GM19438 (cell line): Measurements from ENCODE around the gene CYP4A22.
A peak's percentile ranks its signal among the peaks of the same experiment; 100 is the strongest.
"Not testable (repeated sequence)": the region's sequence is repeated elsewhere in the genome, so short reads cannot be mapped to it uniquely, and the experiment has no call there.

ENCODE experiments used
- ATAC-seq: cut with Tn5 transposase; IDR thresholded peaks from one replicate; pipeline ENCODE4 v1.9.1; 2021; ENCODE audit warnings: low read depth; ENCODE audit not compliant: unreplicated experiment

The CYP4A22 gene

GRCh38 chr1:47147047-47147785 lies 10.0 kb downstream of the CYP4A22 start:
- no peak for ATAC-seq

- ATAC-seq, result not testable (repeated sequence)
Observed at GRCh38 chr1:47149162-47149561, 11.9 kb downstream of the CYP4A22 start.

- ATAC-seq, result not testable (repeated sequence)
Observed at GRCh38 chr1:47156457-47156856, 19.2 kb downstream of the CYP4A22 start.

DNA sequence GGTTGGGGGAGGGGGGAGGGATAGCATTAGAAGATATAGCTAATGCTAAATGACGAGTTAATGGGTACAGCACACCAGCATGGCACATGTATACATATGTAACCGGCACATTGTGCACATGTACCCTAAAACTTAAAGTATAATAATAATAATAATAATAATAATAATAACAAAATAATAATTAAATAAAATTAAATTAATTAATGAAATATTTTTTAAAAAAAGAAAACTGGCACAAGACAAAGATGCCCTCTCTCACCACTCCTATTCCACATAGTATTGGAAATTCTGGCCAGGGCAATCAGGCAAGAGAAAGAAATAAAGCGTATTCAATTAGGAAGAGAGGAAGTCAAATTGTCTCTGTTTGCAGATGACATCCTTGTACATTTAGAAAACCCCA lies 20.7 kb downstream of the CYP4A22 start:
- ATAC-seq, result not testable (repeated sequence)

GRCh38 chr1:47160716-47161115 lies 23.5 kb downstream of the CYP4A22 start:
- no peak for ATAC-seq

DNA sequence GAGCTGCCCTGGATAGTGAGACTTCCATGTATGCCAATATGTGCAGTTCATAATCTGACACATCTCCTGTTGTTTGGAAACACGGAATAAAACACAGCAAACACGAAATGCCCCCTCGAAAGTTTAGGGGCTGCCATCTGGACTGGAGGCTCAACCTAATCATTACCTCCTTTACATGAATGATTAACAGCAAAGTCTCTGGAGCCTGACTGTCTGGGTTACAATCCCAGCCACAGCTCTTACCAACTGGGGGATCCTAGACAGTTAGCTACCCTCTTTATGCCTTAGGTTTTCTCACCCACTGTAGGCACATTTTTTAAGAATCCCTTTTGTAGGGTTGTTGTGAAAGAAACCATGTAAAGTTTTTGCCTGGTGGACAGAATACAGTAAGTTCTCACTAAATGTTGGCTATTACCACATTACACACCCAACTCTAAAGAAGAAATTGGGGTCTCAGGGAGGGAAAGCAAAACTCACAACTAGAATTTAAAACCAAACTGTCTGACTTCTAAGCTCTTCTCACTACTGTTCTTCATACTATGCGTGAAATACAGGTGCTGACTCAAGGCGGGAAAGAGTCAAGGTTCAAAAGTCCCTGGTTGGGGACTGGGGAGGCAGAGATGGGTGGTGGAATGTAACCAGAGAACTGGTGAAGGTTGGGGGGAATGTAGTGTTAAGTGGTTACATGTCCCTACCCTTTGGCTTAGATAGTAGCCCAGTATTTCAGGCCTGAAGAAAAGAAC lies 24.2 kb downstream of the CYP4A22 start:
- ATAC-seq, result peak; percentile 92

DNA sequence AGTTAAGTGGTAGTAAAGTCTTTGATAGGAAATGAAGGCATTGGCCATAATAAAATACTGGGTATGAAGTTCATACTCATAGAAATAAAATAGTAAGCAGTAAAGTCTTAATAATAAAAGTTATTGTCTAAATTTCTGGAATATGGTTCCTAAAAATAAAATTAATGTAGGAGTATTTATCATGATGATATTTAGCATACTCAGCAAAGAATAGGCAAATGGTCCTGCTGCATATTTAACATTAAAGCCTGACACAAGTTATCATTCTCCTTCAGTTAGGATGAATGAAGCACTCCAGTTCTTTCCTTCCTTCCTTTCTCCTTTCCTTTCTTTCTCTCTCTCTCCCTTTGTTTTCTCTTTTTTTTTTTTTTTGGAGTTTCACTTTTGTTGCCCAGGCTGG lies 27.3 kb downstream of the CYP4A22 start:
- ATAC-seq, result no peak

DNA sequence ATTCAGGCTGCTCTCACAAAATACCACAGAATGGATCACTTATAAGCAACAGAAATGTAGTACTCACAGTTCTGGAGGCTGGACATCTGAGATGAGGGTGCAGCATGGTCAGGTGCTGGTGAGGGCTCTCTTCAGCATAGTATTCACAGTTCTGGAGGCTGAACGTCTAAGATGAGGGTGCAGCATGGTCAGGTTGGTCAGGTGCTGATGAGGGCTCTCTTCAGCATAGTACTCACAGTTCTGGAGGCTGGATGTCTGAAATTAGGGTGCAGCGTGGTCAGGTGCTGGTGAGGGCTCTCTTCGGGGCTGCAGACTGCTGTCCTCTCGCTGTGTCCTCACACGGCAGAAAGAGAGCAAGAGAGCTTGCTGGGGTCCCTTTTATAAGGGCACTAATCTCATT lies 35.5 kb downstream of the CYP4A22 start:
- no peak for ATAC-seq

- ATAC-seq, result no peak
Observed at GRCh38 chr1:47174656-47175020, 37.4 kb downstream of the CYP4A22 start.

DNA sequence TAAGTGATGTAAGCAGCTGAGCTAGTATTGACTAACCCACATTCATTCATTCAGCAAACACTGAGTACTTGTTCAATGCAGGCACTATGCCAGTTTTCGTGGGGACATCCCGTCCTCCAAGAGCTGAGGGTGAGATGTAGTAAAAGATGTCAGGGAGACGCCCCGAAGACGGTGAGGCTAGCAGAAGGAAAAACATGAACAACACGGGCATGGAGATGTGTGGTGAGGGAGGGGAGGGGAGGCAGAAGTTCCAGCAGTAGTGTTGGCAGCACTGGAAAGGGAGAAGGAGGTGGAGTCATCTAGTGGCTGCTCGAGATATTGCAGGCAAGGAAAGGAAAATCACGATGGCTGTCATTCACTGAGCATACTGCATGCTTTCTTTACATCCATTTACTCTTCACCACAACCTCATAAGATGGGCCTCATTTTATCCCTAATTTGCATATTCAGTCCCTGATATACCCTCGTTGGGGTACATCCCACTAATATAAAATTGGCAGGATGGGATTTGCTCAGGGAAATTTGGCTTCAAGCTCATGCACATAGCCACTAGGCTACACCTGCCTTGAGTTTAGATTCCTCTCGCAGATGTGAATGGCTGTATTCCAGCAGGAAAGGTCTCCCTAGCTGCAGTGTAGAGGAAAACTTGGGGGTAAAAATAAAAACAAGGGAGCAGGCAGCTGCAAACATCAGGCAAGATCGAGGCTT lies 38.1 kb downstream of the CYP4A22 start:
- ATAC-seq, result no peak

DNA sequence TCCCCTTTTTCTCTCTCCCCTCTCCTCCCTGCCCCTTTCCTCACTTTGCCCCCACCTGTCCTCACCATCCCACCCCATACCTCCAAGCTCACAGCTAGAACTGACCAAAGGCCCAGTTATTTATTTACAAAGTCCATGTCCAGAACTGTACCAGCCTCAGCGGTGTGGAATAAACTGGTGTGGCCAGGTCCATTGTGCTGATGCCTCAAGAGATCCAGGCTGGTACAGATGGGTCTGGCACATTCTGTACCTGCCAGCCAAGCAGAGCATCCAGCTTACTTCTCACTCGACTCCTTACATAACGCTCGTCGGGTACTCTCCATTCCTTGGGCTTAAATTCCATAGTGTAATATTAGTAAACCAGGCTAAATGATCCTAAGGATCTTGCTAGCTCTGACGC lies 40.8 kb downstream of the CYP4A22 start:
- ATAC-seq, result no peak

- no peak for ATAC-seq
Observed at GRCh38 chr1:47178654-47179016, 41.4 kb downstream of the CYP4A22 start.

DNA sequence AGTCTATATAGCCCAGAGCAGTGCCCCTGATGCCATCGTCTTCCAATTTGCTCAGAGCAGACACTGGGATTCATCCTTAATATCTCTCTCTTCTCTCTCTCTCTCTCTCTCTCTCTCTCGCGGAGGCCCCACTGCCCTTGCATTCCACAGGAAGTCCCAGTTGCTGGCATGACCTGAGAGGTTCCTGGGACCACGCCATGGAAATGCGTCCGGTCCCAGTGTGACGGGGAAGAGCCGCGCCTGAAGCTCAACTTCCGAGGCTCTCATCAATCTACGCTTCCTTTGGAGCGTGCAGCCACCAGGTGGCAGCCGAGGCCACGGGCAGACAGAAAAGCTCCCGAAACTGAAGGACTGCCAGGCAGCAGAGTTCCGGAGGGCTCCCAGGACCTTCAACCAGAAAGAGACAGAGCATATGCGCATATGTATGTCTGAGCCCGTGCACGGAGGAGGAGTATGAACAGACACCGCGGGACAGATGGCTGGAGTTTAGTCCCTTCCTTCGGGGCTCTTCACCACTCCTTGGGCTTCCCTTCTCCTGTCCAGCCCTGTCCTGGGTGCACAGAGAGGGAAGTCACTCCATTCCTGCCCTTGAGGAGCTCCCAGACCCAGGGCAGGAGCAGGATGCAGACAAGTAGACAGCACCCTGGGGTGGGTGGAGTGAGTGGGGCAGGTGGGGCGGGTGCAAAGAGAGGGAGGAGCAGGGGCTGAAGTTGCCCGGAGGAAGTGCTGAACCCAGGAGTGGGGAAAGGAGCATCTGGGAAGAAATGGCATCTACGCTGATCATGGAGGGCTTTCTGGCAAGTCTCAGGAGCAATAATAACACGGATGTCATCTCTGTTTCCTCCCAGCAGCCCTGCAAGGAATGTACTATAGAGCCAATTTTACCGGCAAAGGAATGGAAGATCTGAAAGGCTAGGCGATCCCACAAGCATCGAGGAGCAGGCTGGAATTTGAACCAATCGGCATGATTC lies 42.1 kb downstream of the CYP4A22 start:
- ATAC-seq, result peak; percentile 87

DNA sequence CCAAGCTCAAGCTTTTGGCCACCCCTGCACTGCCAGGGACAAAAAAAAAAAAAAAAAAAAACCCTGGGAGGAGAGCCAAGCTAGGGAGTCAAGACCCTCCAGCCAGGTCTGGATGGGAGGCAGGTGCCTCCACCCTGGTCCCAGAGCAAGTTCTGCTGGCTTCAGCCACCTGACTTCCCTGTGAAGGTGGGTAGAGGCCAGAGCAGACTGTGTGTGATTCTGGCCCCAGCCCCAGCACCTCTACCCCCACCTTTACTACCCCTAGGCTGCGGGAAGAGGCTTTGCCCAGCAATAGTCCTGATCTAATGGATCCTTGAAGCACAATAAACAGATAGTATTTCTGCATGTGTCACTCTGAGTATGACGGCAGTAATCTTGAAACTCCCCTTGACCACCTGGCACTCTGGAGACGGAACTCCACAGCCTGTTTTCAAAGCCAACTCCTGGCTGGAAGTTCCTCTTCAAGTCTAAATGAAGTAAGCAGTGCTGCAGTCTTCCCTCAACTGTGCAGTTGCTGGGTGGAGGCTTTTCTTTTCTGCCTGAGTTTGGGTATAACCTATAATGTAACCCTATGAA lies 42.8 kb downstream of the CYP4A22 start:
- ATAC-seq, result no peak

DNA sequence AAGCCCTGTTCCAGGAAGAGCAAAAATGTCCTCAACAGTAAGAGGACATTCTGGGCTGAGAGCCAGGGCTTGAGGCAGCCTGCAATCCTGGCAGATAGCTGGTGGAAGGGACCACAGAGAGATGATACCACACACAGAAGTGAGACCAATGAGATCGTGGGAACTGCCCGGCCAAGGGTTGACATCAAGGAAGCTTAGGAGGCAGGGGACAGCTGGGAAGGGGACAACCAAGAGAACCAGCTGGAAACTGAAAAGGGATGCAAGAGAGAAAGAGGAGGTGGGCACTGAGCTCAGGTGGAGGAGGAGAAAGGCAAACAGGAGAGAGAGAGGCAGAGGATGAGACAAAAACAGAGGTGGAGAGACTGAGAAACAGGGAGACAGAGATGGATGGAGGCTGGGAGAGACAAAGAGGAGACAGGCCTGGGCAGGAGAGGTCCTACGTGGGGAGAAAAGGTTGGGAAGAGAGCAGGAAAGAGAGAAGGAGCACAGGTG lies 43.4 kb downstream of the CYP4A22 start:
- ATAC-seq, result no peak

GRCh38 chr1:47181095-47181954 lies 44.1 kb downstream of the CYP4A22 start:
- no peak for ATAC-seq

DNA sequence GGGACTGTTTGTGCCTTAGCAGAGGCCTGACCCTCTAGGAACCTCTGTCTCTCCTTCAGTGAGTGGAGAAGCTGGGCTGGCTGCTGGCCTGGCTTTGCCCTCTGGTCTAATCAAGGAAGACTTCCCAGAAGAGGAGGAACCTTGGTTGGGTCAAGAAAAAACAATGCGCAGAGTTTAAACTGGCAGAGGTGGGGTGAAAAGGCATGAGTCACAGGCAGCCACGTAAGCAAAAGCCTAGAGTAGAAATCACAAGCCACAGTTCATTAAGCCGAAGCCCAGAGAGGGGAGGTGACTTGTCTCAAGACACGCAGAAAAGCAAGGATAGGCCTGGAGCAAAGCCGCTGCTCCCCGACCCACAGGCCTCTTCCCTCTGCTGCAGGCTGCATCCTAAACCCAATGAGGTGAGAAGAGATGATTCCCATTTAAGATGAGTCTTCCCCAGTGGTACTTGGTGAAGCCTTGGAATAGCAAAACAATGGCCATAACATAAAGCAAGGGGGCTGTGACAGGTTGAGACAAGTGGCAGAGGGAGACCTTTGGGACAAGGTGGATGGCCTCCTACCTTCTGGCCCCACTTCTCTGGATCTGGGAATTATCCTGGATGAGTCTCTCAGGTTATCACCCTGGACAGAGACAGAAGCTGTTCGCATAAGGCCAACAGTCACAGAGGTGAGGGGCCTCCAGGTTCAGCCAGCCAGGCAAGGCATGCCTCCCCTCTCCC lies 44.9 kb downstream of the CYP4A22 start:
- no peak for ATAC-seq

- ATAC-seq, result no peak
Observed at GRCh38 chr1:47182676-47183235, 45.5 kb downstream of the CYP4A22 start.
